ENCODE measurements around the gene TSPAN7.
A peak's percentile ranks its signal among the peaks of the same experiment; 100 is the strongest.

TSPAN7 gene

DNA sequence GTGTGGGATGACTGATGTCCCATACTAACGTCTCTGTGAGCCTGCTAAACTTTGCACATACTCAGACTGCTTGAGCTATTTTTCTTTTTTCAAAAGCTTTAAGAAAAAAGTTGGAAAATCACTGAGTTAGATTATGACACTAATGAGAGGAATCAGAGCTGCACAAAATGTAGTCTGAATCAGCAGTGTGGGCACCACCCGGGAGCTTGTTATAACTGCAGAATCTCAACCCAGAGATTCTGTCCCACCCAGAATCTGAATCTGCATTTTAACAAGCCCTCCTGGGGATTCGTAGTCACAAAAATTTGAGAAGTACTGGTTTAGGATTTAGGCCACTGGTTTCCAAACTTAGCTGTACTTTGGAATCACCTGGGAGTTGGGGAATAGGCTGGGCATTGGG, 137.8 kb downstream of the TSPAN7 start:
- no peak for DNase-seq (ENCODE audit: low spot score)
- TF ChIP-seq, protein P1, sequence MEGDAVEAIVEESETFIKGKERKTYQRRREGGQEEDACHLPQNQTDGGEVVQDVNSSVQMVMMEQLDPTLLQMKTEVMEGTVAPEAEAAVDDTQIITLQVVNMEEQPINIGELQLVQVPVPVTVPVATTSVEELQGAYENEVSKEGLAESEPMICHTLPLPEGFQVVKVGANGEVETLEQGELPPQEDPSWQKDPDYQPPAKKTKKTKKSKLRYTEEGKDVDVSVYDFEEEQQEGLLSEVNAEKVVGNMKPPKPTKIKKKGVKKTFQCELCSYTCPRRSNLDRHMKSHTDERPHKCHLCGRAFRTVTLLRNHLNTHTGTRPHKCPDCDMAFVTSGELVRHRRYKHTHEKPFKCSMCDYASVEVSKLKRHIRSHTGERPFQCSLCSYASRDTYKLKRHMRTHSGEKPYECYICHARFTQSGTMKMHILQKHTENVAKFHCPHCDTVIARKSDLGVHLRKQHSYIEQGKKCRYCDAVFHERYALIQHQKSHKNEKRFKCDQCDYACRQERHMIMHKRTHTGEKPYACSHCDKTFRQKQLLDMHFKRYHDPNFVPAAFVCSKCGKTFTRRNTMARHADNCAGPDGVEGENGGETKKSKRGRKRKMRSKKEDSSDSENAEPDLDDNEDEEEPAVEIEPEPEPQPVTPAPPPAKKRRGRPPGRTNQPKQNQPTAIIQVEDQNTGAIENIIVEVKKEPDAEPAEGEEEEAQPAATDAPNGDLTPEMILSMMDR (IDR thresholded peaks at IDR 0.05; ENCODE audit: borderline replicate concordance, control extremely low read depth, extremely low read depth, insufficient read depth, missing control alignments): no peak
- in situ Hi-C loops (cut with MboI; ENCODE audit: low sequenced_read_pairs, unreplicated experiment): no loop called here

DNA sequence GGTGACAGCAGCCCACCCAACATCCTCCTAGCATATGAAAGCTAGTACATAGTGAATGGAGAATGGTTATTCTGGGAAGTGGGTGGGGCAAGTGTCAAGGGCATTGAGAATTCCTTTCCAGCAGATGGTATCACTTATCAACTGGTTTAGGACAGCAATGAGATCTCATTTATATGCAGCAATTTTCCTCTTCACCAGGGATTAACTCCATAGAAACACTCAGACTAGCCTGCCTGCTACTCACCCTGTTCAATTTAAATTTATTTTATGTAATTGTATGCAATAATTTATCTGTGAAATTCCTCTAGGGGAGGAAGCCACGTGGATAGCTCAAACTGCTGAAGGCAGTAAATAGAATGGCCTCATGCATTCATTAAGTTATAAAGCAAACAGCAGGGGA, 138.4 kb downstream of the TSPAN7 start:
- in situ Hi-C loops (cut with MboI; ENCODE audit: low sequenced_read_pairs, unreplicated experiment): no loop called here
- TF ChIP-seq, protein P1 (IDR thresholded peaks at IDR 0.05; ENCODE audit: borderline replicate concordance, control extremely low read depth, extremely low read depth, insufficient read depth, missing control alignments): no peak
- DNase-seq (ENCODE audit: low spot score): no peak

DNA sequence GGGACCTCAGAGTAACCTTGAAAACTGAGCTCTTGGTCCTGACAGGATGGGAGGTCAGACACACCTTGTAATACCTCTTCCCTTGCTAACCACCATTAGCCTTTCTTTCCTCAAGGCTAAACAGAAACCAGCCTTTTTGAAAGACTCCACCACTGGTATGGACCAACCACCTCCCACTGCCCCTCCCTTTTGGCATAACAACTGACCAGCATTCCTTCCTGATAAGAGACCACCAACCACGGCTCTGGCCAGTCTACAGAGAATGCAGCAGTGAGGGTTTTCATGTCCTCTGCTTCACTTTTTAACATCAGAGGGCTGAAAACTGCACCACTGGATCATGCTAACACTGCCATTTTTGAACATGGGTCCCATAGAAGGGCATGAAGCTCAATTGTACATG, 139.7 kb downstream of the TSPAN7 start:
- TF ChIP-seq, protein P1 (IDR thresholded peaks at IDR 0.05; ENCODE audit: borderline replicate concordance, control extremely low read depth, extremely low read depth, insufficient read depth, missing control alignments): no peak
- no peak for DNase-seq (ENCODE audit: low spot score)
- in situ Hi-C loops (cut with MboI; ENCODE audit: low sequenced_read_pairs, unreplicated experiment): no loop called here

DNA sequence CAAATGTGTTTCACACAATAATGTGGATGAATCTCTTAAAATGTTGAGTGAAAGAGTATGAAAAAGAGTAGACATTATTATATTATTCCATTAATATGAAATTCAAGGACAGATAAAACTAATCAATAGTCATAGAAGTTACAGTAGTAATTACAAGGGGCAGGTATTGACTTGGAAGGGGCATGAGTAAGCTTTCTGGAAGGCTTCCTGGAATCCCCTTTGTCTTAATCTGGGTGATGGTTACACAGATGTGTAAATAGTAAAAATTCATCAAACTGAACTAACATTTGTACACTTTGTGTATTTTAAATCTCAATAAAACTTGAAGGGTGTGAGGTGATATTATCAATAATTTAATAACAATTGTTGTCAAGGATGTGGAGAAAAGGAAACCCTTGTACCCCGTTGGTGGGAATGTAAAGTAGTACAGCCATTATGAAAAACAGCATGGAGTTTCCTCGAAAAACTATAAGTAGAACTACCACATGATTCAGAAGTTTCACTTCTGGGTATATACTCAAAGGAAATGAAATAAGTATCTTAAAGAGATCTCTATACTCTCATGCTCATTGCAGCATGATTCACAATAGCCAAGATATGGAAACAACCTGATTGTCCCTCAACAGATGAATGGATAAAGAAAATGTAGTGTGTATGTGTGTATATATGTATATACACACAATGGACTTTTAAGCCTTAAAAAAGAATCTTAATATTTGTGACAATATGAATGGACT, 143.0 kb downstream of the TSPAN7 start:
- TF ChIP-seq, protein P1 (IDR thresholded peaks at IDR 0.05; ENCODE audit: borderline replicate concordance, control extremely low read depth, extremely low read depth, insufficient read depth, missing control alignments): no peak
- DNase-seq (ENCODE audit: low spot score): no peak
- in situ Hi-C loops (cut with MboI; ENCODE audit: low sequenced_read_pairs, unreplicated experiment): no loop called here

DNA sequence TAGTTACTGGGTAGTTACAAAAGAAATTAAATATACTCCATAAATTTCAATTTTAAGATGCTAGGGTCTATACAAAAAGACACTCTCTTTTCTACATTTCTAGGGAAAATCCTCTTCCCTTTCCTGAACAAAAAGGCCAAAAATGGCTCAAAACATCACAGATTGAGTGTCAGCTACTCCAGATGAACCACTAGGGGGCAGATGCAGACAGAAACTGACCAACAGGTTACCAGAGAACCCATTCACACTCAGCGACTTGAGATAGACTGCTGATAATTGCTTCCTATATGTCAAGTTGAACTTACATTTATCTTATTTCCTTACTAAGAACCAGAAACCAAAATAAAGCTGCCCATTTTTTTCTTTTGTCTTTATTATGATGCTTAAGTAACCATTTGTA, 156.5 kb downstream of the TSPAN7 start:
- TF ChIP-seq, protein P1 (IDR thresholded peaks at IDR 0.05; ENCODE audit: borderline replicate concordance, control extremely low read depth, extremely low read depth, insufficient read depth, missing control alignments): peak; percentile 25
- in situ Hi-C loops (cut with MboI; ENCODE audit: low sequenced_read_pairs, unreplicated experiment): no loop called here
- peak; percentile 40 for DNase-seq (ENCODE audit: low spot score)

DNA sequence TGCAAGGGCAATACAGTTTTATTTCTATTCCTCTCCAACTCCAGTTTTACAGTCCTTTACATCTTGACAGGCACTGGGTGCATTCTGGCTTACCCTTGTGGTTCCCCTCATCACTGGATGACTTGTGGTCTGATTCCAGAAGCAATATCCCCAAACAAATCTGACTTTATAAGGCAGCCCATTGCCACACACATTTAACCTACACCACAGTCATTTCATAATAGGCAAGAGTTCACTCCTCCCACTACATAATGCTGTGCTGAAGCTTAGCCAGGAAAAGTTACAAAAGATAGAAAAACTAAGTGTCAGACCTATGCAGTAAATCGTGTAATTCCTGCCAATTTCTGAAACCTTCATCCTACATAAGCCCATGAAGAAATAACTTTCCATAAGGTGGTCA, 157.0 kb downstream of the TSPAN7 start:
- TF ChIP-seq, protein P1 (IDR thresholded peaks at IDR 0.05; ENCODE audit: borderline replicate concordance, control extremely low read depth, extremely low read depth, insufficient read depth, missing control alignments): no peak
- DNase-seq (ENCODE audit: low spot score): no peak
- in situ Hi-C loops (cut with MboI; ENCODE audit: low sequenced_read_pairs, unreplicated experiment): no loop called here

Measured in GM13976 (cell line).